Measurements from ENCODE around the gene FGD2. TPM values are rescaled to one million over a fixed set of nuclear protein-coding genes. Genes with fewer than 3 reads are reported as not detected.
A peak's percentile ranks its signal among the peaks of the same experiment; 100 is the strongest.
"Not testable (repeated sequence)": the region's sequence is repeated elsewhere in the genome, so short reads cannot be mapped to it uniquely, and the experiment has no call there.

The FGD2 gene
- total RNA-seq, 5 donors from 2014 or later (not counting 1 experiment from before 2014, with no cell fraction given): 2.8 to 11.1 (median 3.3) TPM

- ATAC-seq (replicated peaks in 1 of 4) (peak; percentile 11 to 37 (median 26)), DNase-seq (peak in 2 of 35 experiments; percentile 20 to 43)
- WGBS (ENCODE audit: insufficient coverage): no CpG with 5 or more reads among the region's 8 CpGs
- CTCF ChIA-PET: interaction anchor here in 1 of 2 donors (1.1 to 1.4 kb wide), 3 partner anchors 31 to 113 kb away, joined by 4 to 5 read pairs (median 4); partner anchors contain the start of gene C6orf89
- peak overlapping the region; percentile 94 to 95 for H3K27ac Mint-ChIP-seq
- Histone ChIP-seq H3K4me3 (ENCODE audit: control insufficient read depth in 1 of 2, extremely low read depth in 1 of 2, low read length in 1 of 2) (peak overlapping the region; percentile 94 to 95), H3K9me3 (no peaks in the 10 kb centered on the region), H3K27me3 (replicated peaks in 1 of 2; ENCODE audit: control insufficient read depth in 2 of 2, extremely low read depth in 1 of 2, insufficient read depth in 2 of 2, low read length in 1 of 2) (peaks cover 0 to 4% of the 10 kb centered on the region in 2 experiments), H3K4me1 (ENCODE audit: control insufficient read depth in 1 of 2, extremely low read depth in 1 of 2, insufficient read depth in 2 of 2, low read length in 2 of 2) (peaks cover 22 to 40% of the 10 kb centered on the region in 2 experiments), H3K36me3 (ENCODE audit: control insufficient read depth in 2 of 2, extremely low read depth in 1 of 2, insufficient read depth in 1 of 2, low read length in 1 of 2) (peaks cover 0 to 3% of the 10 kb centered on the region in 2 donors), H3K27ac (ENCODE audit: low read length) (peak overlapping the region; percentile 51)
- POLR2A ChIA-PET: interaction anchor here in 1 of 2 donors (0.6 to 1.1 kb wide), 2 partner anchors 23 to 105 kb away, joined by 3 to 4 read pairs; no protein-coding TSS in a partner anchor
- H3K4me3 Mint-ChIP-seq: peak overlapping the region in 2 of 3 donors; percentile 95 to 98
- H3K36me3 Mint-ChIP-seq: peaks cover 3% of the 10 kb centered on the region
- peaks cover 13 to 27% (median 22%) of the 10 kb centered on the region in 3 donors for H3K4me1 Mint-ChIP-seq
- H3K27me3 Mint-ChIP-seq: no peaks in the 10 kb centered on the region
- H3K9me3 Mint-ChIP-seq: no peaks in the 10 kb centered on the region
Observed at GRCh38 chr6:36986704-36987047, 18.8 kb upstream of the FGD2 start.

DNA sequence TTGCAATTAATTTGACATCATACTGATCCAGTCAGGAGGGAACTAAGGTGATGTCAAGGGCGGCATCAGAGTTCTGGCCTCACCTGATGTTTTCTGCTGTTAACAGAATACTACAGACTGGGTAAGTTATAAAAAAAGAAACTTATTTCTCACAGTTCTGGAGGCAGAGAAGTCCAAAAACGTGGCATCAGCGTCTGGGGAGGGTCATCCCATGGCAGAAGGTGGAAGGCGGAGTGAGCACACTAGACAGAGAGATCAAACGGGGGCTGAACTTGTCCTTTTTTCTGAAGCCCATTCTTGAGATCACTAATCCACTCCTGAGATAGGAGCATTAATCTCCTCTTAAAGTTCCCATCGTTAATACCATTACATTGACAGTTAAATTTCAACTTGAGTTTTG lies 16.2 kb upstream of the FGD2 start:
- ChIA-PET CTCF (no interaction called here), POLR2A (no interaction called here)
- Histone ChIP-seq H3K36me3 (ENCODE audit: control insufficient read depth in 2 of 2, extremely low read depth in 1 of 2, insufficient read depth in 1 of 2, low read length in 1 of 2) (no peaks in the 10 kb centered on the region), H3K4me3 (ENCODE audit: control insufficient read depth in 1 of 2, extremely low read depth in 1 of 2, low read length in 1 of 2) (no peak overlapping the region), H3K4me1 (ENCODE audit: control insufficient read depth in 1 of 2, extremely low read depth in 1 of 2, insufficient read depth in 2 of 2, low read length in 2 of 2) (peaks cover 13 to 20% of the 10 kb centered on the region in 2 experiments), H3K9me3 (no peaks in the 10 kb centered on the region), H3K27ac (ENCODE audit: low read length) (no peak overlapping the region), H3K27me3 (replicated peaks in 1 of 2; ENCODE audit: control insufficient read depth in 2 of 2, extremely low read depth in 1 of 2, insufficient read depth in 2 of 2, low read length in 1 of 2) (peaks cover 0 to 7% of the 10 kb centered on the region in 2 experiments)
- Mint-ChIP-seq H3K4me1 (peaks cover 9 to 16% (median 13%) of the 10 kb centered on the region in 3 donors), H3K9me3 (no peaks in the 10 kb centered on the region), H3K36me3 (no peaks in the 10 kb centered on the region), H3K4me3 (no peak overlapping the region), H3K27me3 (no peaks in the 10 kb centered on the region), H3K27ac (no peak overlapping the region)
- 100% methylated on average over 2 of the region's 6 CpGs for WGBS (ENCODE audit: insufficient coverage)
- ATAC-seq (replicated peaks in 1 of 4): no peak
- no peak for DNase-seq

GRCh38 chr6:36990401-36990800 lies 15.1 kb upstream of the FGD2 start:
- H3K4me1 ChIP-seq (ENCODE audit: control insufficient read depth in 1 of 2, extremely low read depth in 1 of 2, insufficient read depth in 2 of 2, low read length in 2 of 2); POLR2A ChIA-PET: not testable (repeated sequence)
- CTCF ChIA-PET: interaction anchor here in 1 of 2 donors (1.2 kb wide), 1 partner anchor 11 kb away, joined by 3 read pairs; no protein-coding TSS in a partner anchor

DNA sequence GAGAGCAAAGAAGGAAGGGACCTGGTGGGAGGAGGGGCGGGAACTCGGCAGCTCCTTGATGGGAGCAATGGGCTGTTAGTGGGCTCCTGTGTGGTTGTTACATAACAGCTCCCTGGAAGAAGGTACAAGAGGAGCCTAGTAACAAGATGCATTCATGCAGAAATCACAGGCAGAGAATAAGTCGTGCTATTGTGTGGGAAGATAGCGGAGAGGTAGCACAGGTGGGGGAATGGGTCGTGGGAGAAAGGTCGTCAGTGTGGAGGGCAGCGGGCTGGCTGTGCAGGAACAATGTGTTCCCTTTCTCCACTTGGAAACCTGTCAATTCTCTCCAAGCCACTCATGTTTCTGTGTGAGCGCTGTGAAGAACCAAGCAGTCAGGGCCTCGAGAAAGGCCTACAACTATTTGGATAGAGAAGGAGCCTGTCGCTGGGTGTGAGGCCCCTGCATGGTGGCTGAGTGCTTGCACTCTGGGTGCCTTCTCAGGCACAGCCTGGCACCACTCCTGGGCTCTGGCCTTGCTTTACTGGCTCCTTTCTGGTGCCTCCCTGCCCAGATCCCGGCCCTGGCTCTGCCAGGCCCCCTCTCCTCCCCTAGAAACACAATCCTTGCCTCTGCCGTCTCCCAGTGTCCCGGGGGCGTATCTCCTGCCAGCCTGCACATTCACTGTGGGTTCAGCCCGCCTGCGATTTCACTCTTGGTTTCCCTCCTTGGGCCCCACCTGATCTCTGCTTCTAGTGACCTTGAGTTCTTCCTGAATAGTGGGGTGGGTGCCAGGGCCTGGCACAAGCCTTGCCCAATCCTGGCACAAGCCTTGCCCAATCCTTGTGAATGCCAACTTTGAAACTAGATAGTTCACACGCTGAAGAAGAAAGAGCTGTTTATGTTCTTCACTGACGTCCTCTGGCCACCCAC lies 7.4 kb upstream of the FGD2 start:
- ATAC-seq (replicated peaks in 1 of 4) (no peak), DNase-seq (no peak)
- Mint-ChIP-seq H3K27me3 (peaks cover 3 to 5% of the 10 kb centered on the region in 2 donors), H3K36me3 (no peaks in the 10 kb centered on the region), H3K4me3 (no peak overlapping the region), H3K9me3 (no peaks in the 10 kb centered on the region), H3K4me1 (no peaks in the 10 kb centered on the region), H3K27ac (no peak overlapping the region)
- no peak overlapping the region for H3K4me3 ChIP-seq (ENCODE audit: control insufficient read depth in 1 of 2, extremely low read depth in 1 of 2, low read length in 1 of 2)
- H3K36me3 ChIP-seq (ENCODE audit: control insufficient read depth in 2 of 2, extremely low read depth in 1 of 2, insufficient read depth in 1 of 2, low read length in 1 of 2): no peaks in the 10 kb centered on the region
- no peaks in the 10 kb centered on the region for H3K9me3 ChIP-seq
- H3K27me3 ChIP-seq (replicated peaks in 1 of 2; ENCODE audit: control insufficient read depth in 2 of 2, extremely low read depth in 1 of 2, insufficient read depth in 2 of 2, low read length in 1 of 2): peaks cover 0 to 22% of the 10 kb centered on the region in 2 experiments
- 89% methylated on average over 12 of the region's 18 CpGs for WGBS (ENCODE audit: insufficient coverage)
- H3K4me1 ChIP-seq (ENCODE audit: control insufficient read depth in 1 of 2, extremely low read depth in 1 of 2, insufficient read depth in 2 of 2, low read length in 2 of 2): no peaks in the 10 kb centered on the region
- no peak overlapping the region for H3K27ac ChIP-seq (ENCODE audit: low read length)
- ChIA-PET POLR2A (no interaction called here), CTCF (interaction anchor here in 1 of 2 donors (0.5 kb wide), 1 partner anchor 521 kb away, joined by 8 read pairs; no protein-coding TSS in a partner anchor)

More at GRCh38 chr6:36990401-36990800, 15.1 kb upstream of the FGD2 start:
- H3K9me3 Mint-ChIP-seq; H3K27me3 Mint-ChIP-seq; H3K4me3 Mint-ChIP-seq; H3K36me3 ChIP-seq (ENCODE audit: control insufficient read depth in 2 of 2, extremely low read depth in 1 of 2, insufficient read depth in 1 of 2, low read length in 1 of 2); H3K4me3 ChIP-seq (ENCODE audit: control insufficient read depth in 1 of 2, extremely low read depth in 1 of 2, low read length in 1 of 2); DNase-seq; H3K36me3 Mint-ChIP-seq; H3K27ac Mint-ChIP-seq; H3K27ac ChIP-seq (ENCODE audit: low read length); H3K9me3 ChIP-seq; ATAC-seq (replicated peaks in 1 of 4): not testable (repeated sequence)
- H3K4me1 Mint-ChIP-seq: peaks cover 9 to 16% (median 13%) of the 10 kb centered on the region in 3 donors
- WGBS (ENCODE audit: insufficient coverage): no CpG with 5 or more reads among the region's 2 CpGs
- peaks cover 0 to 12% of the 10 kb centered on the region in 2 experiments for H3K27me3 ChIP-seq (replicated peaks in 1 of 2; ENCODE audit: control insufficient read depth in 2 of 2, extremely low read depth in 1 of 2, insufficient read depth in 2 of 2, low read length in 1 of 2)

DNA sequence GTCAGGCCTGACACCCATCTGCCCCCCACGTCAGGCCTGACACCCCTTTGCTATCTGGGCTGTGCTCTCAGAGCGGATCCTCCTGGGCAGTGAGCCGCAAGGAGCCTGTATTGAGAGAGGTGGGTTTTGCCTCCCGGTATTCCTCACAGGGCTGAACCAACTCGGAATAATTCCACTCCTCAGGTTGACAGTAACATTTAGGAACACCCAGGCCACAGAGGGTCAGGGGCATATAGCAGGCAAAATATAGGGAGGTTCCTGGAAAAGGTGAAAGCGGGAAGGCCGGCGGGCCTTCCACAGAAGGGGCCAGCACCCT lies 6.8 kb upstream of the FGD2 start:
- H3K27ac Mint-ChIP-seq: no peak overlapping the region
- Histone ChIP-seq H3K27ac (ENCODE audit: low read length) (no peak overlapping the region), H3K4me3 (ENCODE audit: control insufficient read depth in 1 of 2, extremely low read depth in 1 of 2, low read length in 1 of 2) (no peak overlapping the region), H3K4me1 (ENCODE audit: control insufficient read depth in 1 of 2, extremely low read depth in 1 of 2, insufficient read depth in 2 of 2, low read length in 2 of 2) (no peaks in the 10 kb centered on the region), H3K27me3 (replicated peaks in 1 of 2; ENCODE audit: control insufficient read depth in 2 of 2, extremely low read depth in 1 of 2, insufficient read depth in 2 of 2, low read length in 1 of 2) (peaks cover 0 to 22% of the 10 kb centered on the region in 2 experiments), H3K36me3 (ENCODE audit: control insufficient read depth in 2 of 2, extremely low read depth in 1 of 2, insufficient read depth in 1 of 2, low read length in 1 of 2) (no peaks in the 10 kb centered on the region), H3K9me3 (no peaks in the 10 kb centered on the region)
- CTCF ChIA-PET: interaction anchor here in 1 of 2 donors (0.5 kb wide), 1 partner anchor 522 kb away, joined by 8 read pairs; no protein-coding TSS in a partner anchor
- DNase-seq (no peak), ATAC-seq (replicated peaks in 1 of 4) (no peak)
- H3K27me3 Mint-ChIP-seq: peaks cover 3 to 5% of the 10 kb centered on the region in 2 donors
- 94% methylated on average over 3 of the region's 8 CpGs for WGBS (ENCODE audit: insufficient coverage)
- H3K36me3 Mint-ChIP-seq: no peaks in the 10 kb centered on the region
- no peaks in the 10 kb centered on the region for H3K9me3 Mint-ChIP-seq
- H3K4me1 Mint-ChIP-seq: peaks cover 0 to under 1% (median 0%) of the 10 kb centered on the region in 3 donors
- POLR2A ChIA-PET: no interaction called here
- no peak overlapping the region for H3K4me3 Mint-ChIP-seq

- CTCF ChIA-PET: interaction anchor here in 1 of 2 donors (0.5 kb wide), 1 partner anchor 522 kb away, joined by 8 read pairs; no protein-coding TSS in a partner anchor
- 96% methylated on average over 6 of the region's 15 CpGs for WGBS (ENCODE audit: insufficient coverage)
Observed at GRCh38 chr6:36999061-36999750, 6.2 kb upstream of the FGD2 start.

More at GRCh38 chr6:36999061-36999750, 6.2 kb upstream of the FGD2 start:
- Histone ChIP-seq H3K9me3 (no peaks in the 10 kb centered on the region), H3K4me3 (ENCODE audit: control insufficient read depth in 1 of 2, extremely low read depth in 1 of 2, low read length in 1 of 2) (no peak overlapping the region), H3K36me3 (ENCODE audit: control insufficient read depth in 2 of 2, extremely low read depth in 1 of 2, insufficient read depth in 1 of 2, low read length in 1 of 2) (no peaks in the 10 kb centered on the region), H3K27ac (ENCODE audit: low read length) (no peak overlapping the region), H3K27me3 (replicated peaks in 1 of 2; ENCODE audit: control insufficient read depth in 2 of 2, extremely low read depth in 1 of 2, insufficient read depth in 2 of 2, low read length in 1 of 2) (peaks cover 0 to 22% of the 10 kb centered on the region in 2 experiments), H3K4me1 (ENCODE audit: control insufficient read depth in 1 of 2, extremely low read depth in 1 of 2, insufficient read depth in 2 of 2, low read length in 2 of 2) (no peaks in the 10 kb centered on the region)
- no peak overlapping the region for H3K4me3 Mint-ChIP-seq
- no peak for ATAC-seq (replicated peaks in 1 of 4)
- no peaks in the 10 kb centered on the region for H3K36me3 Mint-ChIP-seq
- H3K27ac Mint-ChIP-seq: no peak overlapping the region
- no peak for DNase-seq
- H3K9me3 Mint-ChIP-seq: no peaks in the 10 kb centered on the region
- POLR2A ChIA-PET: interaction anchor here in 1 of 2 donors (0.6 kb wide), 1 partner anchor 267 kb away, joined by 8 read pairs; no protein-coding TSS in a partner anchor
- peaks cover 0 to 2% (median 0%) of the 10 kb centered on the region in 3 donors for H3K4me1 Mint-ChIP-seq
- H3K27me3 Mint-ChIP-seq: peaks cover 3 to 5% of the 10 kb centered on the region in 2 donors
